Measurements from ENCODE around the gene EXOC7. TPM values are rescaled to one million over a fixed set of nuclear protein-coding genes. Genes with fewer than 3 reads are reported as not detected.

Gene EXOC7
- total RNA-seq, 1 donor from 2014 or later: 145 TPM

- Mint-ChIP-seq H3K4me3 (ENCODE audit: unreplicated experiment) (no peak overlapping the region), H3K27ac (ENCODE audit: unreplicated experiment) (no peak overlapping the region), H3K4me1 (ENCODE audit: low read depth, unreplicated experiment) (no peaks in the 10 kb centered on the region), H3K36me3 (ENCODE audit: low read depth, unreplicated experiment) (peaks cover 17% of the 10 kb centered on the region), H3K9me3 (ENCODE audit: unreplicated experiment) (no peaks in the 10 kb centered on the region), H3K27me3 (ENCODE audit: low read depth, unreplicated experiment) (no peaks in the 10 kb centered on the region)
- peaks cover 27% of the 10 kb centered on the region for H3K36me3 ChIP-seq (ENCODE audit: insufficient read depth, low read length)
- H3K4me3 ChIP-seq (ENCODE audit: insufficient read depth, low read depth, low read length): no peak overlapping the region
- TF ChIP-seq EZH2 (IDR thresholded peaks at IDR 0.05; ENCODE audit: insufficient read depth, low read length) (no peak), CTCF (IDR thresholded peaks at IDR 0.05; ENCODE audit: insufficient read depth, low read depth, low read length) (no peak)
- H3K9me3 ChIP-seq (ENCODE audit: insufficient read depth, low read depth, low read length): no peaks in the 10 kb centered on the region
- H3K9ac ChIP-seq (ENCODE audit: low read length): no peak overlapping the region
- H3K79me2 ChIP-seq (ENCODE audit: insufficient read depth, low read length): no peaks in the 10 kb centered on the region
- peaks cover 43% of the 10 kb centered on the region for H4K20me1 ChIP-seq (ENCODE audit: insufficient read depth, low read length)
- FAIRE-seq (no peak), DNase-seq (ENCODE audit: low read depth) (no peak)
- no peak overlapping the region for H3K4me2 ChIP-seq (ENCODE audit: low read length)
- no peak overlapping the region for H2AFZ ChIP-seq (ENCODE audit: low read depth, low read length)
- no peak overlapping the region for H3K27ac ChIP-seq (ENCODE audit: low read depth, low read length)
- no peaks in the 10 kb centered on the region for H3K4me1 ChIP-seq (ENCODE audit: insufficient read depth, low read length)
- no peaks in the 10 kb centered on the region for H3K27me3 ChIP-seq (ENCODE audit: insufficient read depth, low read length)
Observed at GRCh38 chr17:76091526-76092286, 11.9 kb downstream of the EXOC7 start.

- H3K9ac ChIP-seq (ENCODE audit: low read length): no peak overlapping the region
- H3K4me1 Mint-ChIP-seq (ENCODE audit: low read depth, unreplicated experiment): no peaks in the 10 kb centered on the region
- DNase-seq (ENCODE audit: low read depth) (no peak), FAIRE-seq (no peak)
- H3K79me2 ChIP-seq (ENCODE audit: insufficient read depth, low read length): no peaks in the 10 kb centered on the region
- H3K27ac ChIP-seq (ENCODE audit: low read depth, low read length): no peak overlapping the region
- no peaks in the 10 kb centered on the region for H3K27me3 Mint-ChIP-seq (ENCODE audit: low read depth, unreplicated experiment)
- TF ChIP-seq EZH2 (IDR thresholded peaks at IDR 0.05; ENCODE audit: insufficient read depth, low read length) (no peak), CTCF (IDR thresholded peaks at IDR 0.05; ENCODE audit: insufficient read depth, low read depth, low read length) (no peak)
- H3K4me1 ChIP-seq (ENCODE audit: insufficient read depth, low read length): no peaks in the 10 kb centered on the region
- peaks cover 26% of the 10 kb centered on the region for H3K36me3 ChIP-seq (ENCODE audit: insufficient read depth, low read length)
- no peak overlapping the region for H3K4me3 ChIP-seq (ENCODE audit: insufficient read depth, low read depth, low read length)
- no peak overlapping the region for H3K4me2 ChIP-seq (ENCODE audit: low read length)
- H3K27me3 ChIP-seq (ENCODE audit: insufficient read depth, low read length): no peaks in the 10 kb centered on the region
- peaks cover 19% of the 10 kb centered on the region for H3K36me3 Mint-ChIP-seq (ENCODE audit: low read depth, unreplicated experiment)
- H3K9me3 ChIP-seq (ENCODE audit: insufficient read depth, low read depth, low read length): no peaks in the 10 kb centered on the region
- no peak overlapping the region for H2AFZ ChIP-seq (ENCODE audit: low read depth, low read length)
- H3K27ac Mint-ChIP-seq (ENCODE audit: unreplicated experiment): no peak overlapping the region
- H4K20me1 ChIP-seq (ENCODE audit: insufficient read depth, low read length): peaks cover 43% of the 10 kb centered on the region
- H3K4me3 Mint-ChIP-seq (ENCODE audit: unreplicated experiment): no peak overlapping the region
- H3K9me3 Mint-ChIP-seq (ENCODE audit: unreplicated experiment): no peaks in the 10 kb centered on the region
Observed at GRCh38 chr17:76090517-76091129, 13.0 kb downstream of the EXOC7 start.
